ENCODE results near the gene IL2RG.
A peak's percentile ranks its signal among the peaks of the same experiment; 100 is the strongest.

IL2RG gene

GRCh38 chrX:71107762-71108360 lies 3.5 kb downstream of the IL2RG start:
- DNase-seq (ENCODE audit: low read depth): no peak

GRCh38 chrX:71107245-71107644 lies 4.1 kb downstream of the IL2RG start:
- no peak for DNase-seq (ENCODE audit: low read depth)

- no peak for DNase-seq (ENCODE audit: low read depth)
Observed at GRCh38 chrX:71106427-71106826, 5.0 kb downstream of the IL2RG start, which contains the start of gene CXorf65. CXorf65 (minus strand) TSS chrX:71106740; CDS start chrX:71106556, 184 bp downstream.

GRCh38 chrX:71105628-71106027 lies 5.7 kb downstream of the IL2RG start:
- DNase-seq (ENCODE audit: low read depth): no peak

GRCh38 chrX:71103110-71103983 lies 8.0 kb downstream of the IL2RG start:
- DNase-seq (ENCODE audit: low read depth): no peak

- DNase-seq (ENCODE audit: low read depth): no peak
Observed at GRCh38 chrX:71102292-71102691, 9.1 kb downstream of the IL2RG start.

- DNase-seq (ENCODE audit: low read depth): no peak
Observed at GRCh38 chrX:71100581-71101505, 10.5 kb downstream of the IL2RG start.

GRCh38 chrX:71099736-71100135 lies 11.6 kb downstream of the IL2RG start:
- no peak for DNase-seq (ENCODE audit: low read depth)

GRCh38 chrX:71098951-71099506 lies 12.3 kb downstream of the IL2RG start:
- DNase-seq (ENCODE audit: low read depth): no peak

GRCh38 chrX:71098302-71098701 lies 13.1 kb downstream of the IL2RG start:
- peak; percentile 55 for DNase-seq (ENCODE audit: low read depth)

- DNase-seq (ENCODE audit: low read depth): no peak
Observed at GRCh38 chrX:71096760-71097032, 14.7 kb downstream of the IL2RG start.

GRCh38 chrX:71095981-71096759 lies 15.2 kb downstream of the IL2RG start:
- peak; percentile 49 for DNase-seq (ENCODE audit: low read depth)

GRCh38 chrX:71095555-71095980 lies 15.8 kb downstream of the IL2RG start, which contains the start of gene FOXO4:
FOXO4 (plus strand) TSS chrX:71095851; CDS start chrX:71096529, 678 bp downstream.
- peak; percentile 85 for DNase-seq (ENCODE audit: low read depth)

- no peak for DNase-seq (ENCODE audit: low read depth)
Observed at GRCh38 chrX:71095033-71095432, 16.3 kb downstream of the IL2RG start.

GRCh38 chrX:71091263-71091662 lies 20.1 kb downstream of the IL2RG start:
- no peak for DNase-seq (ENCODE audit: low read depth)

GRCh38 chrX:71085900-71086299 lies 25.5 kb downstream of the IL2RG start:
- no peak for DNase-seq (ENCODE audit: low read depth)

GRCh38 chrX:71082822-71083221 lies 28.6 kb downstream of the IL2RG start:
- DNase-seq (ENCODE audit: low read depth): no peak

- DNase-seq (ENCODE audit: low read depth): no peak
Observed at GRCh38 chrX:71082124-71082647, 29.2 kb downstream of the IL2RG start.

GRCh38 chrX:71081330-71082123 lies 29.9 kb downstream of the IL2RG start:
- DNase-seq (ENCODE audit: low read depth): peak; percentile 57

GRCh38 chrX:71070531-71070930 lies 40.8 kb downstream of the IL2RG start:
- no peak for DNase-seq (ENCODE audit: low read depth)
